Liver (tissue), 9 donors: ENCODE data around the gene COX10. TPM values are rescaled to one million over a fixed set of nuclear protein-coding genes. Genes with fewer than 3 reads are reported as not detected.

Source experiments
- DNase-seq: peaks from one replicate; pipeline ENCODE4 v3.0.0-alpha.2; 2017; ENCODE audit warnings: low spot score
- H3K27ac ChIP-seq, 2 donors: one replicate each; pipeline ENCODE4 v1.7.0; 2013; ENCODE audit warnings: inconsistent platforms in 2 of 2, low read length in 2 of 2, control low read depth in 1 of 2, low read depth in 1 of 2, mild to moderate bottlenecking in 1 of 2
- H3K27me3 ChIP-seq, 4 donors: one replicate each; pipeline versions ENCODE4 v1.6.1 to v1.7.0; 2013; ENCODE audit warnings: low read length in 3 of 4, inconsistent platforms in 1 of 4, mild to moderate bottlenecking in 1 of 4, moderate library complexity in 1 of 4; ENCODE audit not compliant: control insufficient read depth in 4 of 4, insufficient read depth in 4 of 4
- H3K36me3 ChIP-seq, 4 donors: one replicate each; pipeline versions ENCODE4 v1.6.1 to v1.7.0; 2013; ENCODE audit warnings: low read length in 3 of 4, mild to moderate bottlenecking in 3 of 4, low read depth in 1 of 4, moderate library complexity in 1 of 4; ENCODE audit not compliant: control insufficient read depth in 4 of 4, insufficient read depth in 3 of 4
- H3K4me1 ChIP-seq, 4 donors: one replicate each; pipeline versions ENCODE4 v1.6.1 to v1.7.0; 2013; ENCODE audit warnings: low read length in 3 of 4, mild to moderate bottlenecking in 3 of 4, moderate library complexity in 1 of 4; ENCODE audit not compliant: control insufficient read depth in 4 of 4, insufficient read depth in 4 of 4
- H3K4me3 ChIP-seq, 3 donors: one replicate each; pipeline versions ENCODE4 v1.6.1 to v1.7.0; 2013; ENCODE audit warnings: low read length in 3 of 3, control low read depth in 1 of 3, low read depth in 1 of 3, mild to moderate bottlenecking in 1 of 3
- H3K9ac ChIP-seq, 2 donors: one replicate each; pipeline ENCODE4 v1.7.0; 2013; ENCODE audit warnings: low read length in 2 of 2, mild to moderate bottlenecking in 2 of 2, moderate library complexity in 2 of 2, control low read depth in 1 of 2, low read depth in 1 of 2
- H3K9me3 ChIP-seq, 4 donors: one replicate each; pipeline versions ENCODE4 v1.6.1 to v1.7.0; 2013; ENCODE audit warnings: low read length in 3 of 4; ENCODE audit not compliant: control insufficient read depth in 4 of 4
- ATF3 ChIP-seq: IDR thresholded peaks from 2 replicates; pipeline ENCODE4 v1.6.1; 2016; ENCODE audit warnings: antibody characterized with exemption
- CTCF ChIP-seq: fragments of 150-350 bp; IDR thresholded peaks from 2 replicates; pipeline ENCODE4 v1.5.1; 2017; ENCODE audit warnings: improper control_type of control experiment, low read depth, low read length; ENCODE audit not compliant: missing input control
- FOXA1 ChIP-seq: IDR thresholded peaks from 2 replicates; pipeline ENCODE4 v1.6.1; 2016; ENCODE audit warnings: antibody characterized with exemption
- FOXA2 ChIP-seq: IDR thresholded peaks from 2 replicates; pipeline ENCODE4 v1.6.1; 2016; ENCODE audit warnings: antibody characterized with exemption
- GABPA ChIP-seq, 2 donors: IDR thresholded peaks in 1 of 2; conservative IDR thresholded peaks in 1 of 2; 2 replicates each; pipeline ENCODE4 v1.6.1; 2016; ENCODE audit warnings: antibody characterized with exemption in 2 of 2, mild to moderate bottlenecking in 1 of 2, moderate library complexity in 1 of 2
- HNF4G ChIP-seq: IDR thresholded peaks from 2 replicates; pipeline ENCODE4 v1.6.1; 2016; ENCODE audit warnings: antibody characterized with exemption
- JUND ChIP-seq, 2 donors: IDR thresholded peaks; 2 replicates each; pipeline ENCODE4 v1.6.1; 2016; ENCODE audit warnings: antibody characterized with exemption in 2 of 2
- MAX ChIP-seq: IDR thresholded peaks from 2 replicates; pipeline ENCODE4 v1.6.1; 2016; ENCODE audit warnings: antibody characterized with exemption
- NR2F2 ChIP-seq: IDR thresholded peaks from 2 replicates; pipeline ENCODE4 v1.6.1; 2016; ENCODE audit warnings: antibody characterized with exemption
- RAD21 ChIP-seq, 2 donors: IDR thresholded peaks; 2 replicates each; pipeline ENCODE4 v1.6.1; 2016; ENCODE audit warnings: antibody characterized with exemption in 2 of 2, mild to moderate bottlenecking in 2 of 2
- REST ChIP-seq: IDR thresholded peaks from 2 replicates; pipeline ENCODE4 v1.6.1; 2016; ENCODE audit warnings: antibody characterized with exemption, mild to moderate bottlenecking
- RXRA ChIP-seq, 2 donors: IDR thresholded peaks; 2 replicates each; pipeline ENCODE4 v1.6.1; 2017 to 2018; ENCODE audit warnings: antibody characterized with exemption in 2 of 2, mild to moderate bottlenecking in 1 of 2
- SP1 ChIP-seq: IDR thresholded peaks from 2 replicates; pipeline ENCODE4 v1.6.1; 2018; ENCODE audit warnings: antibody characterized with exemption, mild to moderate bottlenecking
- TAF1 ChIP-seq: conservative IDR thresholded peaks from 2 replicates; pipeline ENCODE4 v1.6.1; 2016; ENCODE audit warnings: antibody characterized with exemption, mild to moderate bottlenecking
- YY1 ChIP-seq: IDR thresholded peaks from 2 replicates; pipeline ENCODE4 v1.6.1; 2016; ENCODE audit warnings: antibody characterized with exemption, mild to moderate bottlenecking
- WGBS: extraction: QIAGEN DNeasy Blood & Tissue Kit; methylation state at CpG from one replicate; pipeline ENCODE4 v1.1.7; 2013; 5-methylcytosine and 5-hydroxymethylcytosine counted together
- polyA plus RNA-seq, 2 donors: library from polyadenylated mRNA; stranded (reverse) in 1 of 2; unstranded in 1 of 2; fragments of 200-250 nt in 1 of 2; fragments of >200 nt in 1 of 2; fragmentation: Nextera tagmentation in 1 of 2; extraction: Ambion mirVana in 1 of 2; gene quantifications; one replicate each; pipeline versions ENCODE4 v1.2.1 to v1.2.3, GENCODE V29; 2013 to 2015
- total RNA-seq, 2 donors: library from RNA; depleted of rRNA; stranded (reverse); fragments of >200 nt; gene quantifications; one replicate each; pipeline ENCODE4 v1.2.3, GENCODE V29; 2014
- donor health status: healthy.
- donor health status: healthy.
- donor health status: healthy.
- donor health status: healthy.
- donor health status: healthy.

Gene COX10
- total and polyA plus RNA-seq, 4 donors = 7.0 to 15.1 (median 8.7) TPM

- Histone ChIP-seq H3K9ac (no peak overlapping the region), H3K27me3 (no peaks in the 10 kb centered on the region), H3K27ac (no peak overlapping the region), H3K4me1 (no peaks in the 10 kb centered on the region), H3K9me3 (no peaks in the 10 kb centered on the region), H3K36me3 (no peaks in the 10 kb centered on the region), H3K4me3 (no peak overlapping the region)
- DNase-seq = no peak
- WGBS = 93% methylated on average over 4 of the region's 4 CpGs
- TF ChIP-seq YY1 (no peak), RAD21 (IDR thresholded peaks at IDR 0.05) (no peak), CTCF (no peak), REST (no peak), NR2F2 (no peak), MAX (no peak), TAF1 (no peak), FOXA1 (no peak)
These were observed 153.3 kb downstream of the COX10 start for GRCh38 chr17:14222611-14223010.

- TF ChIP-seq JUND (IDR thresholded peaks at IDR 0.05) = no peak
- no peak for TF ChIP-seq ATF3
- DNase-seq = no peak
- Histone ChIP-seq H3K9me3 (no peaks in the 10 kb centered on the region), H3K27ac (no peak overlapping the region), H3K9ac (no peak overlapping the region), H3K4me3 (no peak overlapping the region), H3K4me1 (no peaks in the 10 kb centered on the region), H3K27me3 (no peaks in the 10 kb centered on the region), H3K36me3 (no peaks in the 10 kb centered on the region)
- 82% methylated on average over 10 of the region's 10 CpGs for WGBS
These were observed 156.1 kb downstream of the COX10 start for GRCh38 chr17:14225254-14225980.

- no peaks in the 10 kb centered on the region for H3K36me3 ChIP-seq
- WGBS = 94% methylated on average over 7 of the region's 7 CpGs
- no peak overlapping the region for H3K9ac ChIP-seq
- no peak overlapping the region for H3K4me3 ChIP-seq
- H3K9me3 ChIP-seq = no peaks in the 10 kb centered on the region
- no peaks in the 10 kb centered on the region for H3K27me3 ChIP-seq
- TF ChIP-seq HNF4G (no peak), YY1 (no peak), GABPA (IDR thresholded peaks at IDR 0.05 in 1 of 2, conservative IDR thresholded peaks at IDR 0.05 in 1 of 2) (no peak), RXRA (IDR thresholded peaks at IDR 0.05) (no peak), REST (no peak), JUND (IDR thresholded peaks at IDR 0.05) (no peak), TAF1 (no peak), FOXA2 (no peak), RAD21 (IDR thresholded peaks at IDR 0.05) (no peak), SP1 (no peak)
- no peaks in the 10 kb centered on the region for H3K4me1 ChIP-seq
- no peak overlapping the region for H3K27ac ChIP-seq
- DNase-seq = no peak
These were observed 157.7 kb downstream of the COX10 start for GRCh38 chr17:14227052-14227451.
